Lung microvascular endothelial cell (primary cell): ENCODE measurements around the gene CALML4. TPM values are rescaled to one million over a fixed set of nuclear protein-coding genes. Genes with fewer than 3 reads are reported as not detected.
"Not testable (repeated sequence)": the region's sequence is repeated elsewhere in the genome, so short reads cannot be mapped to it uniquely, and the experiment has no call there.

Source experiments
- DNase-seq, 2 donors: peaks; one replicate each; pipeline versions ENCODE4 v3.0.0 to v3.0.0-alpha.2; 2010; ENCODE audit warnings: low read depth in 2 of 2
- total RNA-seq: library from RNA; depleted of rRNA; stranded (reverse); fragments of >200 nt; gene quantifications from 2 replicates; pipeline ENCODE4 v1.2.1, GENCODE V29; 2014

CALML4 gene
- total RNA-seq, 1 donor from 2014 or later = 1.4 TPM

GRCh38 chr15:68208136-68208535 lies 3.0 kb upstream of the CALML4 start:
- no peak for DNase-seq

- DNase-seq = no peak
These were observed 2.2 kb upstream of the CALML4 start for GRCh38 chr15:68207176-68207935.

GRCh38 chr15:68206711-68207151 lies 1.6 kb upstream of the CALML4 start:
- DNase-seq = no peak

GRCh38 chr15:68205954-68206539 lies 915 bp upstream of the CALML4 start:
- peak in 1 of 2 donors; percentile 54 for DNase-seq

- DNase-seq = no peak
These were observed 419 bp upstream of the CALML4 start for GRCh38 chr15:68205558-68205944.

GRCh38 chr15:68204361-68204760 lies 771 bp downstream of the CALML4 start:
- no peak for DNase-seq

GRCh38 chr15:68203956-68204355 lies 1.2 kb downstream of the CALML4 start:
- no peak for DNase-seq

GRCh38 chr15:68203486-68203885 lies 1.6 kb downstream of the CALML4 start:
- DNase-seq = no peak

GRCh38 chr15:68202994-68203393 lies 2.1 kb downstream of the CALML4 start:
- not testable (repeated sequence) for DNase-seq

GRCh38 chr15:68201879-68202261 lies 3.3 kb downstream of the CALML4 start:
- no peak for DNase-seq

GRCh38 chr15:68201153-68201878 lies 3.8 kb downstream of the CALML4 start:
- DNase-seq = no peak

- no peak for DNase-seq
These were observed 4.9 kb downstream of the CALML4 start for GRCh38 chr15:68200016-68200861.

- DNase-seq = no peak
These were observed 5.8 kb downstream of the CALML4 start for GRCh38 chr15:68199340-68199739.

GRCh38 chr15:68197661-68198437 lies 7.3 kb downstream of the CALML4 start:
- no peak for DNase-seq

GRCh38 chr15:68197170-68197492 lies 8.0 kb downstream of the CALML4 start:
- no peak for DNase-seq

GRCh38 chr15:68196445-68197169 lies 8.5 kb downstream of the CALML4 start:
- no peak for DNase-seq

GRCh38 chr15:68195336-68196112 lies 9.6 kb downstream of the CALML4 start:
- DNase-seq = no peak

GRCh38 chr15:68192804-68193486 lies 12.2 kb downstream of the CALML4 start:
- no peak for DNase-seq

- no peak for DNase-seq
These were observed 13.0 kb downstream of the CALML4 start for GRCh38 chr15:68192117-68192516.
